ENCODE results near the gene CASP6.

Gene CASP6

GRCh38 chr4:109672169-109672930 is 30.9 kb downstream of the CASP6 start:
- Histone ChIP-seq H2BK15ac (ENCODE audit: low read depth, poor library complexity, severe bottlenecking) (no peak overlapping the region), H3K27ac (ENCODE audit: low read length, poor library complexity, severe bottlenecking) (no peak overlapping the region), H3K18ac (ENCODE audit: low read depth in 1 of 2, low read length in 2 of 2) (no peak overlapping the region), H2BK5ac (ENCODE audit: low read depth, low read length, poor library complexity, severe bottlenecking) (no peak overlapping the region), H3K9me3 (ENCODE audit: control insufficient read depth, low read length) (peaks cover 4% of the 10 kb centered on the region), H2BK120ac (ENCODE audit: low read depth, low read length) (no peak overlapping the region), H2AK5ac (ENCODE audit: low read length, severe bottlenecking) (no peak overlapping the region), H2BK12ac (ENCODE audit: low read length in 2 of 2) (no peak overlapping the region), H4K91ac (ENCODE audit: low read length) (no peak overlapping the region), H4K8ac (ENCODE audit: low read length) (no peak overlapping the region), H3K23ac (ENCODE audit: low read length in 2 of 2) (no peak overlapping the region), H3K4me2 (ENCODE audit: low read length, poor library complexity, severe bottlenecking) (no peak overlapping the region), H3K79me1 (replicated peaks; ENCODE audit: low read length, poor library complexity, severe bottlenecking) (peaks cover 3% of the 10 kb centered on the region), H2AFZ (ENCODE audit: low read depth, low read length) (no peak overlapping the region), H3K4me1 (ENCODE audit: control insufficient read depth, insufficient read depth, low read depth, low read length) (no peaks in the 10 kb centered on the region), H3K4me3 (ENCODE audit: insufficient read depth in 1 of 2, low read depth in 1 of 2, low read length in 2 of 2) (no peak overlapping the region), H3K4ac (ENCODE audit: low read depth in 1 of 2, low read length in 2 of 2) (no peak overlapping the region), H3K14ac (ENCODE audit: low read length in 2 of 2) (no peak overlapping the region), H3K36me3 (ENCODE audit: control insufficient read depth in 1 of 2, insufficient read depth in 2 of 2, low read depth in 1 of 2, low read length in 2 of 2) (peaks cover 0 to 4% of the 10 kb centered on the region in 2 experiments), H3K27me3 (ENCODE audit: control insufficient read depth in 1 of 2, insufficient read depth in 1 of 2, low read length in 2 of 2) (no peaks in the 10 kb centered on the region), H3K9ac (ENCODE audit: low read length) (no peak overlapping the region)
- DNase-seq = no peak

- Histone ChIP-seq H3K4me3 (ENCODE audit: insufficient read depth in 1 of 2, low read depth in 1 of 2, low read length in 2 of 2) (no peak overlapping the region), H2AK5ac (ENCODE audit: low read length, severe bottlenecking) (no peak overlapping the region), H3K27ac (ENCODE audit: low read length, poor library complexity, severe bottlenecking) (no peak overlapping the region), H3K27me3 (ENCODE audit: control insufficient read depth in 1 of 2, insufficient read depth in 1 of 2, low read length in 2 of 2) (no peaks in the 10 kb centered on the region), H3K9ac (ENCODE audit: low read length) (no peak overlapping the region), H3K18ac (ENCODE audit: low read depth in 1 of 2, low read length in 2 of 2) (no peak overlapping the region), H3K4me1 (ENCODE audit: control insufficient read depth, insufficient read depth, low read depth, low read length) (no peaks in the 10 kb centered on the region), H3K36me3 (ENCODE audit: control insufficient read depth in 1 of 2, insufficient read depth in 2 of 2, low read depth in 1 of 2, low read length in 2 of 2) (peaks cover 0 to 4% of the 10 kb centered on the region in 2 experiments), H4K8ac (ENCODE audit: low read length) (no peak overlapping the region), H3K4me2 (ENCODE audit: low read length, poor library complexity, severe bottlenecking) (no peak overlapping the region), H3K79me1 (replicated peaks; ENCODE audit: low read length, poor library complexity, severe bottlenecking) (peaks cover 3% of the 10 kb centered on the region), H2BK12ac (ENCODE audit: low read length in 2 of 2) (no peak overlapping the region), H3K4ac (ENCODE audit: low read depth in 1 of 2, low read length in 2 of 2) (no peak overlapping the region), H3K23ac (ENCODE audit: low read length in 2 of 2) (no peak overlapping the region), H2AFZ (ENCODE audit: low read depth, low read length) (no peak overlapping the region), H2BK120ac (ENCODE audit: low read depth, low read length) (no peak overlapping the region), H2BK15ac (ENCODE audit: low read depth, poor library complexity, severe bottlenecking) (no peak overlapping the region), H4K91ac (ENCODE audit: low read length) (no peak overlapping the region), H3K14ac (ENCODE audit: low read length in 2 of 2) (no peak overlapping the region), H3K9me3 (ENCODE audit: control insufficient read depth, low read length) (peaks cover 4% of the 10 kb centered on the region), H2BK5ac (ENCODE audit: low read depth, low read length, poor library complexity, severe bottlenecking) (no peak overlapping the region)
- no peak for DNase-seq
These were observed 31.9 kb downstream of the CASP6 start for GRCh38 chr4:109671350-109671749.

- Histone ChIP-seq H3K79me1 (replicated peaks; ENCODE audit: low read length, poor library complexity, severe bottlenecking) (no peaks in the 10 kb centered on the region), H3K4me1 (ENCODE audit: control insufficient read depth, insufficient read depth, low read depth, low read length) (no peaks in the 10 kb centered on the region), H2AFZ (ENCODE audit: low read depth, low read length) (no peak overlapping the region), H2BK5ac (ENCODE audit: low read depth, low read length, poor library complexity, severe bottlenecking) (no peak overlapping the region), H2BK12ac (ENCODE audit: low read length in 2 of 2) (no peak overlapping the region), H3K9me3 (ENCODE audit: control insufficient read depth, low read length) (no peaks in the 10 kb centered on the region), H4K91ac (ENCODE audit: low read length) (no peak overlapping the region), H3K18ac (ENCODE audit: low read depth in 1 of 2, low read length in 2 of 2) (no peak overlapping the region), H4K8ac (ENCODE audit: low read length) (no peak overlapping the region), H2BK120ac (ENCODE audit: low read depth, low read length) (no peak overlapping the region), H3K27me3 (ENCODE audit: control insufficient read depth in 1 of 2, insufficient read depth in 1 of 2, low read length in 2 of 2) (no peaks in the 10 kb centered on the region), H3K4me3 (ENCODE audit: insufficient read depth in 1 of 2, low read depth in 1 of 2, low read length in 2 of 2) (no peak overlapping the region), H2AK5ac (ENCODE audit: low read length, severe bottlenecking) (no peak overlapping the region), H3K27ac (ENCODE audit: low read length, poor library complexity, severe bottlenecking) (no peak overlapping the region), H2BK15ac (ENCODE audit: low read depth, poor library complexity, severe bottlenecking) (no peak overlapping the region), H3K9ac (ENCODE audit: low read length) (no peak overlapping the region), H3K14ac (ENCODE audit: low read length in 2 of 2) (no peak overlapping the region), H3K4ac (ENCODE audit: low read depth in 1 of 2, low read length in 2 of 2) (no peak overlapping the region), H3K36me3 (ENCODE audit: control insufficient read depth in 1 of 2, insufficient read depth in 2 of 2, low read depth in 1 of 2, low read length in 2 of 2) (peaks cover 0 to 29% of the 10 kb centered on the region in 2 experiments), H3K23ac (ENCODE audit: low read length in 2 of 2) (no peak overlapping the region), H3K4me2 (ENCODE audit: low read length, poor library complexity, severe bottlenecking) (no peak overlapping the region)
- no peak for DNase-seq
- WGBS = 99% methylated on average over 5 of the region's 5 CpGs
These were observed 37.3 kb downstream of the CASP6 start for GRCh38 chr4:109665783-109666485.

- H3K9me3 ChIP-seq (ENCODE audit: control insufficient read depth, low read length) = no peaks in the 10 kb centered on the region
- no peak overlapping the region for H3K4ac ChIP-seq (ENCODE audit: low read depth in 1 of 2, low read length in 2 of 2)
- H3K18ac ChIP-seq (ENCODE audit: low read depth in 1 of 2, low read length in 2 of 2) = no peak overlapping the region
- H2BK12ac ChIP-seq (ENCODE audit: low read length in 2 of 2) = no peak overlapping the region
- no peak overlapping the region for H3K27ac ChIP-seq (ENCODE audit: low read length, poor library complexity, severe bottlenecking)
- no peak overlapping the region for H4K91ac ChIP-seq (ENCODE audit: low read length)
- no peak overlapping the region for H3K9ac ChIP-seq (ENCODE audit: low read length)
- H2AFZ ChIP-seq (ENCODE audit: low read depth, low read length) = no peak overlapping the region
- WGBS = 97% methylated on average over 1 of the region's 3 CpGs
- H3K79me1 ChIP-seq (replicated peaks; ENCODE audit: low read length, poor library complexity, severe bottlenecking) = peaks cover 2% of the 10 kb centered on the region
- H3K4me3 ChIP-seq (ENCODE audit: insufficient read depth in 1 of 2, low read depth in 1 of 2, low read length in 2 of 2) = no peak overlapping the region
- no peaks in the 10 kb centered on the region for H3K27me3 ChIP-seq (ENCODE audit: control insufficient read depth in 1 of 2, insufficient read depth in 1 of 2, low read length in 2 of 2)
- no peak for DNase-seq
- no peaks in the 10 kb centered on the region for H3K4me1 ChIP-seq (ENCODE audit: control insufficient read depth, insufficient read depth, low read depth, low read length)
- no peak overlapping the region for H3K4me2 ChIP-seq (ENCODE audit: low read length, poor library complexity, severe bottlenecking)
- no peak overlapping the region for H3K23ac ChIP-seq (ENCODE audit: low read length in 2 of 2)
- no peak overlapping the region for H2AK5ac ChIP-seq (ENCODE audit: low read length, severe bottlenecking)
- no peak overlapping the region for H2BK120ac ChIP-seq (ENCODE audit: low read depth, low read length)
- H3K14ac ChIP-seq (ENCODE audit: low read length in 2 of 2) = no peak overlapping the region
- no peak overlapping the region for H2BK5ac ChIP-seq (ENCODE audit: low read depth, low read length, poor library complexity, severe bottlenecking)
- H4K8ac ChIP-seq (ENCODE audit: low read length) = no peak overlapping the region
- no peak overlapping the region for H2BK15ac ChIP-seq (ENCODE audit: low read depth, poor library complexity, severe bottlenecking)
- H3K36me3 ChIP-seq (ENCODE audit: control insufficient read depth in 1 of 2, insufficient read depth in 2 of 2, low read depth in 1 of 2, low read length in 2 of 2) = peaks cover 0 to 37% of the 10 kb centered on the region in 2 experiments
These were observed 40.5 kb downstream of the CASP6 start for GRCh38 chr4:109662771-109663170.

All from mesenchymal stem cell (in vitro differentiated cells and primary cell).